ENCODE measurements around the gene MED27.

The MED27 gene

GRCh38 chr9:131872006-131872405, 207.7 kb downstream of the MED27 start:
- no peak overlapping the region for H3K4me3 ChIP-seq (ENCODE audit: low read depth, low read length)
- no peak for TF ChIP-seq MYC (IDR thresholded peaks at IDR 0.05; ENCODE audit: low read depth, low read length)
- TF ChIP-seq CTCF (IDR thresholded peaks at IDR 0.05; ENCODE audit: low read depth, low read length): peak; percentile 39
- no peak for DNase-seq (ENCODE audit: low read depth)

- TF ChIP-seq CTCF (IDR thresholded peaks at IDR 0.05; ENCODE audit: low read depth, low read length) (no peak), MAX (IDR thresholded peaks at IDR 0.05; ENCODE audit: low read depth, low read length) (no peak), MYC (IDR thresholded peaks at IDR 0.05; ENCODE audit: low read depth, low read length) (no peak), POLR2A (IDR thresholded peaks at IDR 0.05; ENCODE audit: extremely low read depth, insufficient read length) (no peak)
Observed at GRCh38 chr9:131870156-131870555, 209.5 kb downstream of the MED27 start.

GRCh38 chr9:131869348-131869747, 210.3 kb downstream of the MED27 start:
- H3K4me3 ChIP-seq (ENCODE audit: low read depth, low read length): no peak overlapping the region
- no peak for DNase-seq (ENCODE audit: low read depth)
- TF ChIP-seq POLR2A (IDR thresholded peaks at IDR 0.05; ENCODE audit: extremely low read depth, insufficient read length): no peak
- no peak for TF ChIP-seq MAX (IDR thresholded peaks at IDR 0.05; ENCODE audit: low read depth, low read length)
- TF ChIP-seq CTCF (IDR thresholded peaks at IDR 0.05; ENCODE audit: low read depth, low read length): no peak
- no peak for TF ChIP-seq MYC (IDR thresholded peaks at IDR 0.05; ENCODE audit: low read depth, low read length)

More at GRCh38 chr9:131870156-131870555, 209.5 kb downstream of the MED27 start:
- no peak overlapping the region for H3K4me3 ChIP-seq (ENCODE audit: low read depth, low read length)
- DNase-seq (ENCODE audit: low read depth): no peak

- no peak overlapping the region for H3K4me3 ChIP-seq (ENCODE audit: low read depth, low read length)
- no peak for DNase-seq (ENCODE audit: low read depth)
- TF ChIP-seq CTCF (IDR thresholded peaks at IDR 0.05; ENCODE audit: low read depth, low read length) (no peak), MYC (IDR thresholded peaks at IDR 0.05; ENCODE audit: low read depth, low read length) (no peak)
Observed at GRCh38 chr9:131868766-131869165, 210.9 kb downstream of the MED27 start.

GRCh38 chr9:131867611-131868192, 212.0 kb downstream of the MED27 start:
- TF ChIP-seq MAX (IDR thresholded peaks at IDR 0.05; ENCODE audit: low read depth, low read length) (no peak), CTCF (IDR thresholded peaks at IDR 0.05; ENCODE audit: low read depth, low read length) (no peak), MYC (IDR thresholded peaks at IDR 0.05; ENCODE audit: low read depth, low read length) (no peak), POLR2A (IDR thresholded peaks at IDR 0.05; ENCODE audit: extremely low read depth, insufficient read length) (no peak)
- no peak for DNase-seq (ENCODE audit: low read depth)
- H3K4me3 ChIP-seq (ENCODE audit: low read depth, low read length): no peak overlapping the region

- no peak for DNase-seq (ENCODE audit: low read depth)
- no peak overlapping the region for H3K4me3 ChIP-seq (ENCODE audit: low read depth, low read length)
- no peak for TF ChIP-seq MAX (IDR thresholded peaks at IDR 0.05; ENCODE audit: low read depth, low read length)
- no peak for TF ChIP-seq POLR2A (IDR thresholded peaks at IDR 0.05; ENCODE audit: extremely low read depth, insufficient read length)
- TF ChIP-seq CTCF (IDR thresholded peaks at IDR 0.05; ENCODE audit: low read depth, low read length): no peak
- TF ChIP-seq MYC (IDR thresholded peaks at IDR 0.05; ENCODE audit: low read depth, low read length): no peak
Observed at GRCh38 chr9:131865446-131866195, 214.0 kb downstream of the MED27 start.
